Type B pancreatic cell (in vitro differentiated cells): Measurements from ENCODE around the gene PPP3CA. TPM values are rescaled to one million over a fixed set of nuclear protein-coding genes. Genes with fewer than 3 reads are reported as not detected.

Experiments used
- DNase-seq: peaks from one replicate; pipeline ENCODE4 v3.0.0; 2021; ENCODE audit warnings: mixed read lengths; ENCODE audit not compliant: unreplicated experiment; ENCODE audit errors: extremely low spot score
- H3K27ac Mint-ChIP-seq: 2 replicates; pipeline ENCODE4 v1.8.0; 2021; ENCODE audit warnings: mild to moderate bottlenecking, mixed read lengths
- H3K27me3 Mint-ChIP-seq: 2 replicates; pipeline ENCODE4 v1.8.0; 2021; ENCODE audit warnings: mixed read lengths
- H3K36me3 Mint-ChIP-seq: 2 replicates; pipeline ENCODE4 v1.8.0; 2021; ENCODE audit warnings: mixed read lengths
- H3K4me1 Mint-ChIP-seq: one replicate; pipeline ENCODE4 v1.8.0; 2021; ENCODE audit warnings: mixed read lengths; ENCODE audit not compliant: unreplicated experiment
- H3K4me3 Mint-ChIP-seq: 2 replicates; pipeline ENCODE4 v1.8.0; 2021; ENCODE audit warnings: mild to moderate bottlenecking, mixed read lengths
- H3K9me3 Mint-ChIP-seq: 2 replicates; pipeline ENCODE4 v1.8.0; 2021; ENCODE audit warnings: mixed read lengths
- total RNA-seq: library from RNA; stranded (reverse); gene quantifications from 2 replicates; pipeline ENCODE4 v1.2.1, GENCODE V29; 2021; ENCODE audit warnings: low replicate concordance
- TF ChIP-seq, protein P1 (sequence below): fragments of 200-600 bp; sonication (generic); conservative IDR thresholded peaks from 2 replicates; pipeline ENCODE4 v1.5.0; 2021; ENCODE audit warnings: antibody characterized with exemption, mild to moderate bottlenecking

The PPP3CA gene
- total RNA-seq, 1 donor from 2014 or later, result 35.4 TPM

DNA sequence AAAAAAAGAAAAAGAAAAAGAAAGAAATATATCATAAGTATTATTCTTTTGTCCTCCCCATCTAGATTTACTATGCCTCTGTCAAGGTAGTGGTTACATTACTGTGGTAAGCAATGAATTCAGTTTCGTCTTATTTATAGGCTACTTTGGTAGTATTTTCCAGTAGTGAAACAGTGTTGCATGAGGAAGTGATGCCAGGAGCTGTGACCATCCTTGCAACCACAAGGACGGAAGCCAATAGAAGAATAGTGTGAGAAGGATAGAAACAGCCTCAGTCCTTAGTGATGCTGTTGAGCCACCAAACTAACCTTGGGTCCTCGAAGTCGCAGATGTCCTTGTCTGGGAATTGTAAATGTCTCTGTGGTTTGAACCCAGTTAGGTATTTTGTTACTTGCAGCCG lies 328.5 kb downstream of the PPP3CA start:
- Mint-ChIP-seq H3K4me1 (peaks cover 3% of the 10 kb centered on the region), H3K9me3 (peaks cover 5% of the 10 kb centered on the region), H3K27me3 (no peaks in the 10 kb centered on the region), H3K4me3 (no peak overlapping the region), H3K36me3 (no peaks in the 10 kb centered on the region), H3K27ac (no peak overlapping the region)
- TF ChIP-seq, protein P1, sequence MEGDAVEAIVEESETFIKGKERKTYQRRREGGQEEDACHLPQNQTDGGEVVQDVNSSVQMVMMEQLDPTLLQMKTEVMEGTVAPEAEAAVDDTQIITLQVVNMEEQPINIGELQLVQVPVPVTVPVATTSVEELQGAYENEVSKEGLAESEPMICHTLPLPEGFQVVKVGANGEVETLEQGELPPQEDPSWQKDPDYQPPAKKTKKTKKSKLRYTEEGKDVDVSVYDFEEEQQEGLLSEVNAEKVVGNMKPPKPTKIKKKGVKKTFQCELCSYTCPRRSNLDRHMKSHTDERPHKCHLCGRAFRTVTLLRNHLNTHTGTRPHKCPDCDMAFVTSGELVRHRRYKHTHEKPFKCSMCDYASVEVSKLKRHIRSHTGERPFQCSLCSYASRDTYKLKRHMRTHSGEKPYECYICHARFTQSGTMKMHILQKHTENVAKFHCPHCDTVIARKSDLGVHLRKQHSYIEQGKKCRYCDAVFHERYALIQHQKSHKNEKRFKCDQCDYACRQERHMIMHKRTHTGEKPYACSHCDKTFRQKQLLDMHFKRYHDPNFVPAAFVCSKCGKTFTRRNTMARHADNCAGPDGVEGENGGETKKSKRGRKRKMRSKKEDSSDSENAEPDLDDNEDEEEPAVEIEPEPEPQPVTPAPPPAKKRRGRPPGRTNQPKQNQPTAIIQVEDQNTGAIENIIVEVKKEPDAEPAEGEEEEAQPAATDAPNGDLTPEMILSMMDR, result no peak
- DNase-seq, result no peak

DNA sequence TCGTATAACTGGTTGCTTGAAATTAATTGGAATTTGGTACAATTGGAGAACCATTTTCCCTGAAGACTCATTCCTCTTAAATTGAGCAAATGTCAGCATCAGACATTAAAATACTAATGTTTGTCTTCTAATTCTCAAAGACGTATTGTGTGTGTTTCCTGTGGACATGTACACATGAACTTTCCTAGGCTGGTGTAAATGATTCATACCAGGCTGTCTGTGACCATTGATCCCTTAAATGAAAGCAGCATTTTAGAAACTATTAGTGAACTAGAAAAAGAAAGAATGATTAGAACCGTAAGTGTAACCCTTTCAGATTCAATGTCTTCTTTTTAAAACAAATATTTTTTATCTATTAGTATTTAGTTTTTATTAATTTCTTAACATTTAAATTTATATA lies 332.9 kb downstream of the PPP3CA start:
- Mint-ChIP-seq H3K4me1 (peaks cover 3% of the 10 kb centered on the region), H3K4me3 (no peak overlapping the region), H3K27me3 (no peaks in the 10 kb centered on the region), H3K27ac (no peak overlapping the region), H3K36me3 (no peaks in the 10 kb centered on the region), H3K9me3 (peaks cover 5% of the 10 kb centered on the region)
- TF ChIP-seq, protein P1, result no peak
- DNase-seq, result no peak

DNA sequence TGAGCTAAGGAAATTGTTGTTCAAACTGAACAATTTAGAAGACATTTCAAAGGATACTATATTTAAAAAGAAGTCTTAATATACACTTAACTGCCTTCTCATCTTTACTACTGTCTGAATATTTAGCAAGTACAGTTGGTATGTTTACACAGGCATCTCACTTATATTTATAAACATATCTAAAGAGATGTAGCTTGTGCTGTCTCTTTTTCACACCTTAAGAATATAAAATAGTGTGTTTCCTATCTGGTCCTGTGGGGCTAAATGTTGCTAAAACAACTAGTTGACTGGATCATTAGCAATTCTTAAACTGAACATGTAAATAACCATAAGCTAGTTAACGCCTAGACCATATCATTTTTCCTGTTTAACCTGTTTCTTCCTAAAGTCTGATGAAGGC lies 336.3 kb downstream of the PPP3CA start:
- no peak overlapping the region for H3K27ac Mint-ChIP-seq
- H3K4me3 Mint-ChIP-seq, result no peak overlapping the region
- DNase-seq, result no peak
- H3K36me3 Mint-ChIP-seq, result no peaks in the 10 kb centered on the region
- no peaks in the 10 kb centered on the region for H3K9me3 Mint-ChIP-seq
- H3K4me1 Mint-ChIP-seq, result peaks cover 3% of the 10 kb centered on the region
- H3K27me3 Mint-ChIP-seq, result no peaks in the 10 kb centered on the region
- TF ChIP-seq, protein P1, result no peak

DNA sequence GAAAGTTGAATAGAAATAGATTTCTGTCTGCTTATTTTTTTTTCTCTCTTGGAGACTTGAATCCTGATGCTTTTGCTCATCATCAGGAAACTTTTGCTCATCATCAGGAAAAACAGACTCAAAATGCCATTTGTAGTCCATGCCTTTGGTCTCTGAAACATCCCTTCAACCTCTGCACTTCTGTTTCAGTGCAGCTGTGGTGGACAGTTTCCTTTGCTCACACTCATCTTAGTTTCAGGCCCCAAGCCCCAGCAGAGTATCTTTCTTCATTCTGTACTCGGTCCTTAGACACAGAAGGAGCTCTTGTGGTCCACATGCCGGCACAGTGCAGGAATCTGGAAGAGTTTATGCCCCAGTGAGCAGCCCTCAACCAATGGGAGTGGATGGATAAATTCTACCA lies 337.9 kb downstream of the PPP3CA start:
- H3K27me3 Mint-ChIP-seq, result no peaks in the 10 kb centered on the region

DNA sequence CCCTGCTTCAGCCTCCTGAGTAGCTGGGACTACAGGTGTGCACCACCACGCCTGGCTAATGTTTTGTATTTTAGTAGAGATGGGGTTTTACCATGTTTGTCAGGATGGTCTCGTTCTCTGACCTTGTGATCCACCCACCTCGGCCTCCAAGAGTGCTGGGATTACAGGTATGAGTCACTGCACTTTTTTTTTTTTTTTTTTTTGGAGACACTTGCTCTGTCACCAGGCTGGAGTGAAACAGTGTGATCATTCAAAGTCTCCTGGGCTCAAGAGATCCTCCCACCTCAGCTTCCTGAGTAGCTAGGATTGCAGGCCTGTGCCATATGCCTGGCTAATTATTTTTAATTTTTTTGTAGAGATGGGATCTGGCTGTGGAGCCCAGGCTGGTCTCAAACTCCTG lies 338.8 kb downstream of the PPP3CA start:
- H3K27ac Mint-ChIP-seq, result no peak overlapping the region
- H3K4me3 Mint-ChIP-seq, result no peak overlapping the region
- H3K36me3 Mint-ChIP-seq, result no peaks in the 10 kb centered on the region
- no peak for DNase-seq
- H3K9me3 Mint-ChIP-seq, result no peaks in the 10 kb centered on the region
- TF ChIP-seq, protein P1, result no peak
- H3K27me3 Mint-ChIP-seq, result no peaks in the 10 kb centered on the region
- H3K4me1 Mint-ChIP-seq, result no peaks in the 10 kb centered on the region

More for the DNA sequence above, 337.9 kb downstream of the PPP3CA start:
- no peaks in the 10 kb centered on the region for H3K9me3 Mint-ChIP-seq
- TF ChIP-seq, protein P1, result no peak
- no peak for DNase-seq
- H3K27ac Mint-ChIP-seq, result no peak overlapping the region
- no peaks in the 10 kb centered on the region for H3K4me1 Mint-ChIP-seq
- no peaks in the 10 kb centered on the region for H3K36me3 Mint-ChIP-seq
- H3K4me3 Mint-ChIP-seq, result no peak overlapping the region

DNA sequence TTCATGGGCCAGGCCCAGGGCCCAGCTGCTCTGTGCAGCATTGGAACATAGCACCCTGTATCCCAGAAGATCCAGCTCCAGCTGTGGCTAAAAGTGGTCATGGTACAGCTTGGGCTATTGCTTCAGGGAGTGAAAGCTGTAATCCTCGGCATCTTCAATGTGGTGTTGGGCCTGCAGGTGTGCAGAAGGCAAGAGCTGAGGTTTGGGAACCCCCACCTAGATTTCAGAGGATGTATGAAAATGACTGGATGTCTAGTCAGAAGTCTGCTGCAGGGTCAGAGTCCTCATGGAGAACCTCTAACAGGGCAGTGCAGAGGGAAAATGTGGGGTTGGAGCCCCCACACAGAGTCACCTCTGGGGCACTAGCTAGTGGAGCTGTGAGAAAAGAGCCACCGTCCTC lies 341.7 kb downstream of the PPP3CA start:
- Mint-ChIP-seq H3K4me3 (no peak overlapping the region), H3K9me3 (no peaks in the 10 kb centered on the region), H3K27me3 (no peaks in the 10 kb centered on the region), H3K4me1 (no peaks in the 10 kb centered on the region), H3K27ac (no peak overlapping the region), H3K36me3 (no peaks in the 10 kb centered on the region)
- DNase-seq, result no peak
- TF ChIP-seq, protein P1, result no peak
